HG03103 (cell line): ENCODE results near the gene KCNK7.

Experiments used
- ATAC-seq: cut with Tn5 transposase; IDR thresholded peaks from one replicate; pipeline ENCODE4 v1.9.1; 2021; ENCODE audit warnings: low read depth; ENCODE audit not compliant: unreplicated experiment

KCNK7 gene

DNA sequence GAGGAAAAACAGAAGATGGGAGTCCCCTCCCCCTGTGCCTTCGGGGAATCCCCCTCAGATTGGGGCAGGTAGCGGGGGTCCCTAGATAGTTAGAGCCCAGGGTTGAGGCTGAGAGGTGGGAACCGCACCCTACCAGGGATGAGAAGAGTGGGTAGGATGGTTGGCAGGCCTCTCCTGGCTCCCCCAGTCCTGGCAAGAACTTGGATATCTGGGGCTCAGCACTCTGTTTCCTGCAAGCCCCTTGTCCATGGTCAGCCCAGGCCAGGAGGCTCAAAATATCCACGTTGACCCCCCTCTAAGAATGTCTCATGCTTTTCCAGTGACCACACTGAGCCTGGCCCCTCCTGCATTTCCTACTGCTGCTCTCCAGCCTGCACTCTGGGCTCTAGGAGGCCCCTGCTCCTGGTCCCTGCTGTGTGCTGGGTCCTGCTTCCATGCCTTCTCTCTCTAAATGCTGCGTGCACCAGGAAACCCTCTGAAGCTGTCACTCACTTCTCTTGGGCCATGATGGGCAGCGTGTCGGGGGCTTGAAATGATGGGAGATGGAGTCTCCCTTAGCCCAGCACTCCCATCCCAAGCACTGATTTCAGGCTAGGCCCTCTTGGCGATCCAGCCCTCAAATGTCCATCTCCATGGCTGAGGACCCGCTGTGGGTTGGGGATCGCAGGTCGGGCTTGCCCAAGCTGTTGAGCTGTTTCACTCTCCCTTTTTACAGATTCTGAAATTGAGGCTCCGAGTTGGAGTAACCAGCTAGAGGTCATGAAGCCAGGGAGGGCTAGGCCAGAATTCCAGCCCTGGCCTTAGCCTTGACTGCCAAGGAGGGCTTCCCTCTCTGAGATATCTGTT, 16.4 kb upstream of the KCNK7 start:
- no peak for ATAC-seq

GRCh38 chr11:65611028-65611757, 15.6 kb upstream of the KCNK7 start:
- ATAC-seq = no peak

GRCh38 chr11:65610404-65610803, 14.8 kb upstream of the KCNK7 start:
- ATAC-seq = no peak

GRCh38 chr11:65609665-65610064, 14.1 kb upstream of the KCNK7 start:
- no peak for ATAC-seq

DNA sequence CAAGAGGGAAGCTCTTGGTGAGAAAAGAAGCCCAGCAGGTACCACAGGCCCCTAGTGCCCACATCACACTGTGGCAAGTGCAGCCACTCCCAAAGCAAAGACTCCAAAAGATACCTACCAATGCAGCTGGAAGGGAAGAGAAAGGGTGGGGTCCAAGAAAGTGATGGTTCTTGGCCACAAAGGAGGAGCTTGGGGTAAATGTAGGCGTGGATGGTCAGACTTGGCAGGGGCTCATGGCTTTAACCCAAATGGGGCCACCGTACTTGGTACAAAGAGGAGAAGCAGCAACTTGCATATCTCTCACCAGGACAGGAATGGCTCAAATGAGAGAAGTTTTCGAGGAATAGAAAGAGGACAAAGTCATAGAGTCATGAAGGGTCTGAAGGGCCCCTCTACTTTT, 13.6 kb upstream of the KCNK7 start:
- ATAC-seq = no peak

GRCh38 chr11:65607614-65608426, 12.2 kb upstream of the KCNK7 start:
- ATAC-seq = no peak

DNA sequence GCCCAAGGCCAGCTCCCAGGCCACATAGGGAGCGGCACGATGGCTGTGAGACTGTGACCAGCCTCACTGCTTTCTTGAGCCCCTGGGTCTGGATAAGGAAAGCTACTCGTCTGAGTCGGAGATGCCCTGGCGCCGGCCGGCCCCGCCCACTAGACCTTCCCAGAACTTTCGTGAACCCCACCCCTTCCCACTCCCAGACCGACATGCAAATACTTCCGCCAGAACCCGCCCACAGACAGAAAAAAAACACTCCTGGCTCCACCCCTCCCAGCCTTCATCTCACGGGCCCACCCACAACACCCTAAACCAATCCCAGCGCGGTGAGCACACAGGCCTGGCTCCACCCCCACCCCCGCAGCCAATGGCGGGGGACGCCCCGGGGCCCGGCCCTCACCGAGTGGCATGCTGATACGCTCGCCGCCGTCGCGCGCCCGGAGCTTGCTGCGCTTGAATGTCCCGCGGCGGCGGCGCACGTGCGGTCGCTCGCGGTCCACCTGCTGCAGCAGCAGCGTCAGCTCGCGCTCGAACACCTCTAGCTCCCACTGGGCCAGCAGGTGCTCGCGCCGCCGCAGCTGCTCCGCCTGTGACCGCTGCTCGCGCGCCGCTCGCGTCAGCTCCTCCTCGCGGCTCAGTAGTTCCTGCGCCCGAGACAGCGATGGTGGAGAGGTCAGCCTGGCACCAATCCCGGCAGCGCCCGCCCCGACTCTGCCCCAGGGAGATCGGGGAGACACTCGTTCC, 11.4 kb upstream of the KCNK7 start:
- no peak for ATAC-seq

DNA sequence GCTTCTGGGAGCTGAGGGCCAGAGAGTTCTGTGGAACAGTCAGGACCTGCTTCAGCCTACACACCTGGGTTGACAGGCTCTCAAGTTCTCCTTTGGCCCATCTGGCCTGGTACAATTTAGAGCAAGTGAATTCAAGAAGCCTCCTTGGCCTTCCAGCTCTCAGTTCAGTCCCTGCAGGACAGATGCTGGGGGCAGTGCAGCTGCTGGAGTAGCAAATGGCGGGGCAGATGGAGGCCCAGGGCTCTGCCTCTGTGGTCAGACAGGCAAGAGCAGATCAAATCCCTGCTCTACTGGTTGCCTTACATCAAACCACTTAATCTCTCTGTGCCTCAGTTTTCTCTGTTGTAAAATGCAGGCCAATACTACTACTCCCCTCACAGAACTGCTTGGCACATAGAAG, 8.7 kb upstream of the KCNK7 start:
- no peak for ATAC-seq

DNA sequence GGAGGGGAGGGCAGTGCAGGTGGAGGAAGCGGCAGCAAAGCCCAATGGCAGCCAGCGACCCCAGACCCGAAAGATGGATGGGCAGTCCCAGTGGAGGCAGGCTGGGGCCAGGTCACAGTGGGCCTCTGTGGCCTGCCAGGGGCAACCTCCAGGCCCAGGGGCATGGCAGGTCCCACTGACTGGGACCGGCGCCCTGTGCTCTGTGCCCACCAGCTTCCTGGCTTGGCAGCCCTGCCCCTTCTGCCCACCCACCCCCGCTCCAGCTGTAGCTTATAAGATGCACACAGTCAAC, 4.3 kb upstream of the KCNK7 start:
- no peak for ATAC-seq

GRCh38 chr11:65599216-65599954, 3.8 kb upstream of the KCNK7 start:
- ATAC-seq = no peak

DNA sequence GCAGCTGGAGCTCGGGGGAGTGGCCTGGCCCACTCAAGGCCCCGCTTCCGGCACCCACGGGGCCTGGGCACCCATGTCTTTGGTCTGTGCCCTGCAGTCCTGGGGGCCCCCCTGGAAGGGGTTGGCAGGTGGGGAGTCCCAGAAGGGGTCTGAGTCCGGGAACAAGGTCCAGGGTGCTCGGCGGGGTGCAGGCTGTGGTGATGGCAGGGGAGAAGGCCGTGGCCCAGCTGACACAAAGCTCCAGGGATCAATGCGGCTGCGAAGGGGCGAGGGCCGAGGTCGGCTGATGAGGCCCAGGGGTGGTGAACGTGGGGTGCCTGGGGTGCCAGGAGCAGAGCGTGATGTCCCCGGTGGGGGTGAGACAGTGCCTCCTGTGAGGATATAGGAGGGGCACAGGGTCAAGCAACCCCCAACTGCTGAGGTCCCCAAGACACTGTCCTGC, 2.7 kb upstream of the KCNK7 start:
- no peak for ATAC-seq

- no peak for ATAC-seq
Observed at GRCh38 chr11:65596520-65596919, 920 bp upstream of the KCNK7 start.

DNA sequence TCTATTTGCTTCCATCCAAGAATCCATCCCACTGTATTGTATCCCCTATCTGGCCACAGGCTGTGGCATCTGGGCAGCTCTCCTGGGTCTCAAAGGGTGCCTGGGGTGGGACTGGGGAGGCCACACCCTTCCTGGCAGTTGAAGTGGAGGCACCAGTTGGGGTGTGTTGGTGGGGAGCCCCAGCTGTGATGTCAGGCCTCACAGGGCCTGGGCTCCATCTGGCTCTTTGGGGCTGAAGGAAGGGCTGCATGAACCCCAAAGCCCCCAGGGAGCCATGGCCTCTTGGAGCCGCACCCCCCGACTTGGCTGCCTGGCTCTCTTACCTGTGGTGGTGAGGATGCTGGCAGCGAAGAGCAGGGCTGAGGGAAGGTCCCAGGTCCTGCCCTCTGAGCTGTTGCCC, 469 bp downstream of the KCNK7 start:
- ATAC-seq = no peak

DNA sequence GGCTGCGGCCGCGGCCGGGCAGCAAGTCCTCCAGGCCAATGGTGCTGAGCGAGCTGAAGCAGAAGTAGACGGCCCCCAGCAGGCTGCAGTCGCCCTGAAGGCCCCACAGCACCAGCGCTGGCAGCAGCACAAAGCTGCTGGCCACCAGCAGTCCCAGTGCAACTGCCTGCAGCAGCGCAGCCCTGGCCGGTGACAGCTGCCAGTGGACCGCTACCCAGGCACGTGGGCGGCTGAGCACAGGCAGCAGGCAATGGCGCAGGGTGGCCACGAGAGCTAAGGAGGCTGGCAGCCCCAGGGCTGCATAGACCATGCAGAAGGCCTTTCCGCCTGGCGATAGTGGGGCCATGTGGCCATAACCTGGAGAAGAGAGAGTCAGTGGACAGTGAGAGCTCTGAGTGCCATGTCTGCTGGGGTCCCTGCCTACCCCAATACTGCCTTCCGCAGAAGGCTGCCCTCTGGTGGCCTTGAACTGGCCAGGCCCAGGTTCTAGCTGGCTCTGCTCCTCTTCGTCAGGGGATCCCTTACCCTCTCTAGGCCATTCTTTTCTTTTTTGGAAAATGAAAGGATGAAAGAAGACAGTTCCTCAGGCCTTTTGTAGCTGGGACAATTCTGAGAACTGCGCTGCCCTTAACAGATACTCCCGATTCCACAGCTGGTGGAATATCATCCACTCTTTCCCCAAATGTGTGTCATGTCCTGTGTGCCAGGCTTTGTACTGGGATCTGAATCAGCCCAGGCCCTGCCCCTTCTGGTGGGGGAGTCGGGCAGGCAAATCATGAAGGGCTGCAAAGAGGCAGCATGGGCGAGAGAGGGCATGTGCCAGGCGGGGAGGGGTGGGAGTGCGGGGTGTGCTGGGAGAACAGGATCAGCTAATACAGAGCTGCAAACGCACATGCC, 1.8 kb downstream of the KCNK7 start:
- ATAC-seq = no peak

- ATAC-seq = no peak
Observed at GRCh38 chr11:65592858-65593517, 2.6 kb downstream of the KCNK7 start.

DNA sequence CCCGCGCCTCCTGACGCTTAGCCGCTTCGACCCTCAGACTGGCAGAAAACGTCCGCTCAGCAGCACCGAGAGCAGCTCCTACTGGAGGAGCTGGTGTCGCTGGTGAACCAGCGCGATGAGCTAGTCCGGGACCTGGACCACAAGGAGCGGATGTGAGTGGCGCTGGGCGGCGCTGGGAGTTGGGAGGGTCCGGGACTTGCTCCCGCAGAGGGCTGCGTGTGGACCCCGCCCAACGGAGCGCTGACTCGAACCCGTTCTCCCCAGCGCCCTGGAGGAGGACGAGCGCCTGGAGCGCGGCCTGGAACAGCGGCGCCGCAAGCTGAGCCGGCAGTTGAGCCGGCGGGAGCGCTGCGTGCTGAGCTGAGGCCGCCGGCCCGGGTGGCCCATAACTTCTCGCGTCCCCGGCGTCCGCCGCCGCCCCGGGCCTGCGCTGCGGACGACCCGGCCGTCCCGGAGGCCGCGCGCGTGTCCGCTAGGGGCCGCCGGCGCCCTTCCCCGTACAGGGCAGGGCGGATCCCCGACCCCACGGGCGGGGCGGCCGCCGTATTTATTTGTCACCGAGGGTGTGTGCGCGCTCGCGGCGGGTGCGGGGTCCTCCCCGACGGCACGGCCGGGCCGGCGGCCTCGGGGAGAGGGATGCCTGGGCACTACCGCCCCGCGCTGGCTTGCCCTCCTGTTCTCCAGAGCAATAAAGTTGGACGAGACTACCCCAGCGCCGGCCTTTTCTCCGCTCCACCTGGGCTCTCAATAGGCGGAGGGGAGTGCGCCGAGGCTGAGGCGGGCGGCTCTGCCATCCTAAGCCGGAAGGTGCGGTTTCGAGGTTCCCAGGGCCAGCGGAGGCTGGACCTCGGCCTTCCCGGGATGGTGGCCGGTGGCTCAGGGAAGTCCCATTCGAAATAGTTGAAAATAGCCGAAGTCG, 3.4 kb downstream of the KCNK7 start:
- no peak for ATAC-seq

GRCh38 chr11:65590240-65590738, 5.3 kb downstream of the KCNK7 start:
- ATAC-seq = no peak
